C1 segment of cervical spinal cord (tissue), 14 donors: ENCODE results near the gene MTF2.
"Not testable (repeated sequence)": the region's sequence is repeated elsewhere in the genome, so short reads cannot be mapped to it uniquely, and the experiment has no call there.

Source experiments
- DNase-seq, 14 donors: peaks; one replicate each; lab custom pipeline; 2025; lab: John Stamatoyannopoulos, UW

Gene MTF2

DNA sequence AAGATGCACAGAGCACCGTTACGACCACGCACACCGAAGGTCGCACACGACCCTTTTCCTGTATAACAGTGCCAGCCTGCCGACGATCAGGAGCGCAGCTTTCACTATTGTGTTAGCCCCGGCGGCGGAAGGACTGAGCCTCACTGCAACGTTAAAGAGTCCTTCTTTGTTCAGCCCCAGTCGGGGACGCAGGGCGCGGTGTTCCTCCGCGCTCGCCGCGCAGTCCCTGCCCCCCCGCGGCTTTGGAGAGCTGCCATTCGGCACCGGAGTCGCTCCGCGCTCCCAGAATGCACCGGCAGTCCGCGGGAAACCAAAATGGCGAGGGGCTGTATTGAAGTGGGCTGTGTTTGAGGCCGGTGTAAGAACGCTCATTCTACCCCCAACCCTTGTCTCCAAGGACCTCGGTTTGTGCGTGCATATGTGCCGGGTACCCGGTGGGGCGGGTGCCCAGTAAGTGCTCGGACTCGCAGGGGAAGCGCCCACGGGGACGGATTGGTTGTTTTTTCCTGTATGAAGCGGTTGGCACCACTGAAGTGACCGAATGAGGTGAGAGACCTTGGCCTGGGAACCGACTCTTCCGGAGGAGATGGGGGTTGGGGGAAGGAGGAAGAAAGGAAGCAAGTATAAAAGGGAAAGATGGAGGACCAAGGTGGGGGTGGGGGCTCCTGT lies at the start of gene MTF2:
MTF2 (plus strand) TSS at position 298 of the 669 bp plus-strand sequence; CDS start at position 542, 244 bp downstream.
- DNase-seq: peak; percentile 28 to 96 (median 88)

DNA sequence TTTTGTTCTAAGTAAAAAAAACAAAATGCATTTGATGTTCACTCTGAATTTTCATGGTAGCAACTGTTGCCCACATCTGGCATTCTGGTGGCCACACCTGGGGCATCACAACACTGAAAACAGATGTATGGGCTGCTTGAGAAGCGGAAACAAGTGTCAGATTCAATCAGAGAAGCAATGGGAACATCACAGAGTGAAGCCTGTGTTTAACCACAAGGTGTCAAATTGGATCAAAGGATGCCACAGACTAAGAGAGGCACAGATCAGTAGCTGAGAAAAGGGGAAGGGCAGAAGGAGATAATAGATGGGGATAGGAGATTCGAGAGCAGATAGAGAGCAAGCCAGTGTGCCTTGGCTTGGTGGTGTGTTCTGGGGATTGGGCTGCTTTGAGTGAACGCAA lies 49.8 kb upstream of the MTF2 start:
- no peak for DNase-seq

DNA sequence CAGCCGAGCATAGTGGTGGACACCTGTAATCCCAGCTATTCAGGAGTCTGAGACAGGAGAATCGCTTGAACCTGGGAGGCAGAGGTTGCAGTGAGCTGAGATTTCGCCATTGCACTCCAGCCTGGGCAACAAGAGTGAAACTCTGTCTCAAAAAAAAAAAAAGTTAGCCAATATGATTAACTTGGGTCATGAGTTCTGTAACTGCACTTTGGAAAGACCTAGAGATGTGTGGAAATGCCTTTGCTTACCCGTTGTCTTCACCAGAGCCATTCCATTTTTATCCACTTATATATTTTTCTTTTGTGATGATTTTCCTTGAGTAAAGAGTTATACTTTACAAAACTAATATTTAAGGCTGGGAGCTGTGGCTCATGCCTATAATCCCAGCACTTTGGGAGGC lies 48.9 kb upstream of the MTF2 start:
- not testable (repeated sequence) for DNase-seq

DNA sequence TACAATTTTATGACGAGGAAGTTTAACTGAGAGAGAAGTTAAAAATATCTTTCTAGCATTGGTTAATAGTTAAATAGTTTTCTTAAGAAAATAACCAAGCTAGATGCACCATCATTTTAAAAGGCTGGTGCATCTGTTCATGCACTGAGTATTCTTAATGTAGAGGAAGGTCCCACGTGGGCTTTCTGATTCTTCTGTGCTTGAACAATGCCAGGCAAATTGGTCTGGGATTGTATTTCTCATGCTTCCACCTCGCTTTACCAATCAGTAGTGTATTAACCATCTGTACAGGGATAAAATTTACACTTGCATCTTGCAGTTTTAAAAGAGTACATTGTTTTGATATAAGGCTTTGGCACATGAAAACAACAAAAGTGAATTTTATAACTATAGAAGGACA lies 47.4 kb upstream of the MTF2 start:
- DNase-seq: no peak

DNA sequence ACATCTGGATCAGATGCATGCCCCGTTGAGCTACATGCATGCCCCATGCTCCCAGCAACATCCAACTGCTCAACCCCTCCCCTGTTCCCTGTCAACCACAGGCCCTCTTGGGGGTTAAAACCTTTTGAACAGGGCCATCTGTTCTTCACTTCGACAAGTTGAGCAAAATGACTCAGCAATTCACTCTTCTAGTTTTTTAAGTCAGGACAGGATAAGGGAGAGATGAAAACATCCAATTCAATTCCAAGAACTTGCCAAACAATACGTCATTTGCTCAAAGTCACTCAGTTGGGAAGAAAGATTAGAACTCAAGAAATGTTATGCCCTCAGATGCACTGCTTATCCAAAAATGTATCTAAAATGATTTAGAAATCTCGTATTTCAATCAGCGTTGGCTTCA lies 46.1 kb upstream of the MTF2 start:
- no peak for DNase-seq

DNA sequence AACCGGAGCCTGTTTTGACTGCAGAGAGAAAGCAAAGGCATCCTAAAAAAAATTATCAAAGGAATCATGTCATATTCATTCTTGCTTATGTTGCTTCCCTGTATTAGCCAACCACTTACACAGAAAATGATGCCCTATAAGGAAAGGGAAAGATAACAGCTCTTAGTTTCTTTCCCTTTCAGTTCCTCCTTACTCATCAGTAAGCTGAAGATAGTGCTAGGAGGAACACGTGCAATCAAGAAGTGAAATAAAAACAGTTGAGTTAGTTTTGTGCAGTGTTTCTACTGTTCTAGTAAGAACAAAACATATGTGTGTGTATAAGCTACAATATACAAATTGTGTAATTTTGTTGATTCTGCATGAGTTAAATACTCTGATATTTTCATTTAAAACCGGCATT lies 45.3 kb upstream of the MTF2 start:
- DNase-seq: no peak

DNA sequence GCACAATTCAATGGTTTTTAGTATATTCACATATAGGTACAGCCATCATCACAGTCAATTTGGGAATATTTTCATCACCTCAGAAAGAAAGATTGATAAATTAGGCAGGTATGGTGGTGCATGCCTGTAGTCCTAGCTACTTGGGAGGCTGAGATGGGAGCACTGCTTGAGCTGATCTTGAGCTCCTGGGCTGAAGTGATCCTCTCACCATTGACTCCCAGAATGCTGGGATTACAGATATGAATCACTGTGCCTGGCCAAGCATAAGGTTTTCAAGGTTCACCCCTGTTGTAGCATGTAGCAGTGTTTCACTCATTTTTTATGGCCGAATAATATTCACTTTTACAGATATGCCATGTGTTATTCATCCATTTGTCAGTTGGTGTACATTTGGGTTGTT lies 44.7 kb upstream of the MTF2 start:
- no peak for DNase-seq

DNA sequence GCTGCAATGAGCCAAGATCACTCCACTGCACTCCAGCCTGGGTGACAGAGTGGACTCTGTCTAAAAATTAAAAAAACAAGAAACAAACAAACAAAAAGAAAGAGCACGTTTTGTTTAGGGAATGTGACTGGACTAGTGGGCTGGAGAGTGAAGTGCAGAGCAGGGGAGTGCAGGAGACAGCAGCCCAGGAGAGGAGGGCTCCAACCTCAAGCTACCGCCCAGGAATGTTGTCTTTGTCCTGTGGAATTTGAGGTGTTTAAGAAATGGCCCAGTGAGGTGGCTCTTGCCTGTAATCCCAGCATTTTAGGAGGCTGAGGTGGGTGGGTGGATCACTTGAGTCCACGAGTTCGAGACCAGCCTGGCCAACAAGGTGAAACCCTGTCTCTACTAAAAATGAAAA lies 42.4 kb upstream of the MTF2 start:
- DNase-seq: no peak

DNA sequence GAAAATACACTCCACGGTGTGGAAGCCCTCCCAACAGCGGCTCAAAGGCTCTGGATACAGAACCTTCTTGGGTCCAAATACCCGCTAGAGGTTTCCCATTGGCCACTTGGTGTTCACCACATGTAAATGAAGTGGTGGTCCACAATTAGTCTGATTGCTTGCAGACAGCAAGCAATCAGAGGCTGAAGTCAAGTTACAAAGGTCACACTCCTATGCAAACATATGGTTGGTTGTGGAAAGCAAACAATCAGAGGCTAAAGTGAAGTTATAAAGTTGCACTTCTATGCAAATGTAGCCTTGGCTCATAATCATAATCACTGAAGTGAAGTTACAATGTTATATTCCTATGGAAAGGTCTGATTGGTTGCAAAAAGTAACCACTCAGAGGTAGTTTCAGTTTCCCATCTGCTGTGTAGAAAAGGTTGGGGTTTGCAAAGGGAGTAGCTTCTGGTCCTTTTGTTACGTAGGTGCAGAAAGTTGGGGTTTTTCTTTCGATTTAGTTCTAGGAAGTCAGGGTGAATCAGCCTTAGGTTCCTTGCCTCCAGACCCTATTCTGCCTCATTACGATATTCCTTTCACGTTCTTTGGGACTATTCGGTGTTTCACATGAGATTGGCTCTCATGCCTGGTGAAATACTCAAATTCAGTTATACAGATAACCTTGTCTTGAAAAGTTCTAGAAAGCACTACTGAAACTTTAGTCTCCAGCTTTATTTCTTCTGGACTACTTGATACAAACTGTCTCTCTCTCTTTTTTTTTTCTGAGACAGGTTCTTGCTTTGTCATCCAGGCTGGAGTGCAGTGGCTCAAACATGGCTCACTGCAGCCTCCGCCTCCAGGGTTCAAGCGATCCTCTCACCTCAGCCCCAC lies 36.7 kb upstream of the MTF2 start:
- DNase-seq: no peak

DNA sequence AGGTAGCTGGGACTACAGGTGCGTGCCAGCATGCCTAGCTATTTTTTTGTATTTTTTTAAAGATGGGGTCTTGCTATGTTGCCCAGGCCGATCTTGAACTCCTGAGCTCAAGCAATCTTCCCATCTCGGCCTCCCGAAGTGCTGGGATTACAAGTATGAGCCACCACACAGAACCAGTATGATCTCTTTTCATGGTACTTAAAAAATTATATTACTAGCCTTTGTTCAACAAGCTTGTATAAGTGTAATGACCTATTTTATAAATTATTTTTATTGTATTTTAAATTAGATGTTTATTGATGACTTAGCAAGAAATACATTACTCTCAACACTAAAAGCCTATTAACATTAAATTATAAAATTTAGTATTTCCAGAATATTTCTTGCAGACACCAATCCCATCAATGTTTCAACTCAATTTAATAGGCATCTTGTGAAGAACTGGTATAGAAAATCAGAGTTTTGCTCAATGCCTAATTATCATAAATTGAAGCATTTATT lies 36.0 kb upstream of the MTF2 start:
- no peak for DNase-seq

DNA sequence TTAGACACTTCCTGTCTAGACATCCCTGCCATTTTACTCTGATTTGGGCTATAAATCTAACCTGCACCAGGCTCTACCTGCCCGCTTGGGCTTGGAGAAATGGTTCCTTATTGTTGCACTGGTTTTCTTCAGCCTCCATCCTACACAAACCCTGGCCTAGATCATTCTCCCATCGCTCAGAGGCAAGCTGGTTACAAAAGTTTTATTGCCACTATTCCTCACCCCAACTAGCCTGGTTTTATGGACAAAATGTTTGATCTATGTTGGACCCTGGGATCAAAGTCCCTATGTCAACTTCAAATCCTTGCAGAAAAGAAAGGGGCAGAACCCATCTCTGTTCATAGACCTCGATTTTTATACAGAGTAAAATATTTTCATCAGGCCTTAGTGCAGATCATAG lies 31.5 kb upstream of the MTF2 start:
- no peak for DNase-seq

DNA sequence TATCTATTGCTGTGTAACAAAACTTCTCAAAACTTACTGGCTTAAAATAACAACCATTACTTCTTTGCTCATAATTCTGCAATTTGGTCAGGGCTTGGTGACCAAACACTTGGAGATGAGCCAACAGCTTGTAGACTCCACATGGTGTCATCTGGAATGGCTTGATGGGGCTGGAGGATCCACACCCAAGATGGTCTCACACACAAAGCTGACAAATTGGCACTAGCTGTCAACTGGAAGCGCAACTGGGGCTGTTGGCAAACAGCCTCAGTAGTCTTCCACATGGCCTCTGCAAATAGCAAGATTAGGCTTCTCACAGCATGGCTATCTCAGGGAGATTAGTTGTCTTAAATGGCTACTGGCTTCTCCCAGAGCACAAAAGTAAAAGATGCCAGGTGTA lies 27.1 kb upstream of the MTF2 start:
- no peak for DNase-seq

DNA sequence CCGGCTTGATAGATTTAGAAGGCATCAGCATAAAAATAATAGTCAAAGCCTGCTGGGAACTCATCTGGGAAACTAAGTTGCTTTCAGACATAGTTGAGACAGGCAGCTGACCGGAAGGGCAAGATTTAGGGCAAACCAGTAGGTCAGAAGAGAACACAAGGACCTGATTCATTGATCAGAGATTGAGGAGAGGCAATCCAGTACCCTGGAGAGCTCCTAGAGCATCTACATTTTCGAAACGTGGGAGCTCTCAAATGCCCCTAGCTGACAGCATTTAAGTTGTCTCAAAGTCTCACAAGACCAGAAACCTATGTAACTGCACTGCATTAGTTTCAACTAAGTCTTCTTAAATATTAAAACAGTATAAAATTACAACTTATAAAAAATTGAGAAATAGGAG lies 22.9 kb upstream of the MTF2 start:
- DNase-seq: no peak

DNA sequence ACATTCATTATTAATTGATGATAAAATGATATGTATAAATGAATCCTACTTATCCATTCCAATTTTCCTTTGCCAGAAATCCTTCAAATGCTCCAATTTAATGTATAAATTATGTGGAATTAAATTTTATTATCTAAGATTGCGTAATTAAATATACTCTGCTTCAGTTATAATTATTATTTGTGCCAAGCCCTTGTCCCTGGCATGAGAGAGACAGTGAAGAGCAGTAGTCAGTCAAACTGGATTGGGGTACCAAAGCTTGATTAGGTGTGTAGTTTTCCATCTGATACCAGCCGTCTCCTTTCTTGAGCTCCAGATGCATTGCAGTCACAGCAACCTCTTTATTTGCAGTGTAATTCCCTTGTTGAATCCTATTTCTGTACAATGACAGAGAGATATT lies 22.4 kb upstream of the MTF2 start:
- no peak for DNase-seq

DNA sequence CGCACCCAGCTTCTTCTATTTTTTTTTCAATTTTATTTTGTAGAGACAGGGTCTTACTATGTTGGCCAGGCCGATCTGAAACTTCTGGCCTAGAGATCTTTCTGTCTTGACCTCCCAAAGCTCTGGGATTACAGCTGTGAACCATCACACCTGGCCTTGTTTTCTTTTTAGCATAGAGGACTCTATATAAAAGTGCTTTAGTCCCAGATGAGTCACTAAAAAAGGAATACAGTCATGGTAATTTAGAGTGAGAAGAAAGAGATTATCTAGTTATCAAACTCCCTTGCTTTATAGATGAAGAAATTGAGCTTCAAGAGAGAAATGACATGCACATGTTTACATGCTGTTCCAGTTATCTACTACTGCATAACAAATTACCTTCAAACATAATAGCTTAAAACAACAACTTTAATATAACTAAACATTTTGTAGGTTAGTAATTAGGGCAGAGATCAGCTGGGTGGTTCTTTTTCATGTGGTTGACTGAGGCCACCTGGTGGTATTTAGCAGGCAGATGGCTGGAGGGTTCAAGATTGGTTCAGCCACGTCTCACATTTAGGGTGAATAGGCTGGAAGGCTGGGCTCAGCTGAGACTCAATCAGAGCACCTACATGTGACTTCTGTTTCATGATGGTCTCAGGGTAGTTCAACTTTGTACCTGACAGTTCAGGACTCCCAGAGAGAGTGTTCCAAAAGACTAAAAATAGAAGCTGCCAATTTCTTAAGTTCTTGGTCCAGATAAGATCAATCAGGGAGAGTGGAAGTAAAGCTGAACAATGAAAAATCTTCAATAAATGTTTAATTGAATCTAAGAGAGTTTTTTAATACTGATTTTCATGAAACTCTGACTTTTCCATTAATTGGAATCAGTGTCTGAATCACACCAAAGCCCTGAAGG lies 16.9 kb upstream of the MTF2 start:
- no peak for DNase-seq

DNA sequence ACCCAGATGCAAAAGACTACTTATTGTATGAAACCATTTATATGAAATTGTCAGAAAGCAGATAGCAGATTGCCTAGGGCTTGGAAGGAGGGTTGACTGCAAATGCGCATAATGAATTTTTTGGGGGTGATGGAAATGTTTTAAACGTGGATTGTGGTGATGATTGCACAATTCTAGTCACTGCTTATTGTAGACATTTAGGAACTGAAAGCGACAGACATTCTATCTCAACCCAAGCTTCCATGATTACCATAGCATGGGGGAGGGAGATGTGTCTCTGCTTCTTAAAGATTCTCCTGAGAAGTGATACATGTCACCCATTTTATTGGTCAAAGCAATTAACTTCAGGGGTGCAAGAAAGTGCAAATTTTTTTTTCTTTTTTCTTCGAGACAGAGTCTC lies 2.8 kb upstream of the MTF2 start:
- no peak for DNase-seq

DNA sequence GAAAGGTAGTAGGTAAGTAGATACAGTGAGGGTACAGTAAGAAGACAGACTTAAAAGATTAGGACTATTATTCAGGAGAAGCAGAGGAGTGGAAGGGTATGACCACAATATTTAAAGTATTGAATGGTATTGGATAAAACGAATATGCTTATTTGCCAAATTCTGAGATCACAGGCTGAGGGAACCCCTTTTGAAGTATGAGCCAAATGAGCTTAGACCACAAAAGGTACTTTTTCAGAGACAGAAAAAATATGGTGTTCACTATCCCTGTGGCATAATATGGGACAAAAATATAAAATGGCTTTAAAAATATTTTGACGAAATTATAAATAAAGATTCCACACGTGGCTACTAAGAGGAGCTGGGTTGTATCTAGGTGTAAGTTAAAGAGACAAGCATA lies 880 bp upstream of the MTF2 start:
- DNase-seq: no peak

DNA sequence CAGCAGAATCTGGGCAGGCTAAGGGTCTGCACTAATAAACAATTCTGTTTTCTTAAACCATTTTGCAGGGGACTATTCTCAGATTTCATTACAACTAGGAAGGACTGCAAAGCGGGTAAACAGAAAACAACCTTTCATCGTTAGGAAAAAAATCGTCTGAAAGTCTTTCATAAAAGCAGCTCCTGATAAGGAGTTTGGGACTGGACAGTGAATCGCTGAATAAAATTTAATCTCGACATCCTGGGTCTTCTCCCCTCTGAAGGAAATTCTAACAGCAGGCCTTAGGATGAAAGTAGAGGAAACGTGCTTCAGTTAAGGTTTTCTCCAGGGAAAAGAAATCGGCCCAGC lies 471 bp upstream of the MTF2 start:
- DNase-seq: no peak

DNA sequence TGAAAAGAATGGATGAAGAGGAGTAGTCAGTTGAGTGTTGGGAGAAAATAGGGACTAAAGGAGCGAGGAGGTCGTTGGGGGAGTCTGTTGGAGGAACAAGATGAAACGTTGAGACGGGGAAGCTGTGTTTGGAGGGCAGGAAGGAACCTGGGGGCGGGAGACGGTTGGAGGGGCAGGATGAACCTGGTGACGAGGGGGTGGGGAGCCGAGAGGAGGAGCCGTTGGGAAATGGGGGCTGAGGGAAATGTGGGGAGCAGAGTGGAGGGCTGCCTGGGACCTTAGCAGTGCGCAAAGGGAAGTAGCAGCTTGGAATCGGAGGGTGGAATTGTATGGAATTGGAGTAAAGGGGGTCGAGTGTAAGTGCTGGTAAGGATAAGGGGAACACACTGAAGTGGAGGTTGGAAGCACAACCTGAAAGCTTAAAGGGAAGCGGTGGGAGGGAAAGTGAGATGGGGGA lies 630 bp downstream of the MTF2 start:
- DNase-seq: peak in 8 of 14 donors; percentile 9 to 66 (median 42)

DNA sequence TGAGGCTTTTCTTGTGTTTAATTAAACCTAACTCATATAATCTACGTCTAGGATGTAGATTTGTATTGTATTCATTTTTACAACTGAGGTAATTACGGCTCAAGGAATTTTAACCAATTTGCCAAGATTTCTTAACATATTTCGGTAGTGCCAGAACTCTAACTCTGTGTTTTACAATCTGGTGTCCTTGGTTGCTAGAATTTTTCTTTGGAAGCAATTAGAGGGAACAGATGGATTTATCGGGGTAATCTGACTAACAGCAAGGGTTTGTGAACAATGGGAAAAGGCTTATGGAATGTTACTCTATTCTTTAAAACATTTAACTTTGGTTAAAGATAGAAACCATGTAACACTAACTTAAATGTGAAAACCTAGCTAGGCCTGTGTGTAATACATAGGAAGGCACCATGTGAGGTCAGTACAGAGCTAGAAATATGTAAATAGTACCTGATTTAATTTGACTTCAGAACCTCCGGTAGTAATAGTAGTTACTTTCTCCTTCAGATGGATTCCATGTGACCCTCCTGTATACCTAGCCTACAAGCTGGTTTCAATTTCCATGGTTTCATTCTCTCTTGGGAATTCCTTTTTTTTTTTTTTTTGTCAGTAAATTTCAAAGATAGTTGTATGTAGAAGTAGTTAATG lies 1.2 kb downstream of the MTF2 start:
- DNase-seq: peak in 1 of 14 donors; percentile 9

DNA sequence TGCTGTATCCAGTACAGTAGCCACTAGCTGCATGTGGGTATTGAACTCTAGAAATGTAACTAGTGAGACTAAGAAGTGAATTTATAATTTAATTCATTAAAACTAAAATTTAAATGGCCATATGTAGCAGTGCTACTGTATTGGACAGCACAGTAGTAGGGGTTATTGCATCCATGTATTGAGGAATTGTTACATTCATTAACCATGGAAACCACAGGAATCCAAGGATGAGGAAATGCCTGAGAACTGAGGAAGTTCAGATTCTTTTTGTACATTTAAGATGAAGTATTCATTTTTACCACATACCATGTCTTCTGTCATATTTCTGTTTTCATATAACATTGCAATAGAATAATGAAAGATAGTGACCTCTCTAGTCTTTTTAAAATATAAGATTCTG lies 2.6 kb downstream of the MTF2 start:
- DNase-seq: no peak
